Epithelial cell of proximal tubule (primary cell): Measurements from ENCODE around the gene ERF. TPM values are rescaled to one million over a fixed set of nuclear protein-coding genes. Genes with fewer than 3 reads are reported as not detected.

Experiments used
- DNase-seq: peaks from one replicate; pipeline ENCODE4 v3.0.0-alpha.2; 2011; ENCODE audit warnings: low read depth
- H3K4me3 ChIP-seq: 2 replicates; pipeline ENCODE4 v1.5.1; 2011; ENCODE audit warnings: low read depth, mild to moderate bottlenecking, low read length
- CTCF ChIP-seq: conservative IDR thresholded peaks from 2 replicates; pipeline ENCODE4 v1.5.1; 2012; ENCODE audit warnings: low read depth, mild to moderate bottlenecking, low read length
- total RNA-seq: library from RNA; depleted of rRNA; stranded (reverse); fragments of >200 nt; gene quantifications from 2 replicates; pipeline ENCODE4 v1.2.3, GENCODE V29; 2015

ERF gene
- total RNA-seq, 1 donor from 2014 or later: 36.3 TPM

- no peak for DNase-seq
- H3K4me3 ChIP-seq: peak overlapping the region; percentile 77
- TF ChIP-seq CTCF: no peak
Observed at GRCh38 chr19:42216653-42217519, 38.0 kb downstream of the ERF start.

- TF ChIP-seq CTCF: no peak
- no peak for DNase-seq
- no peak overlapping the region for H3K4me3 ChIP-seq
Observed at GRCh38 chr19:42214810-42215485, 40.0 kb downstream of the ERF start.

- TF ChIP-seq CTCF: no peak
- no peak overlapping the region for H3K4me3 ChIP-seq
- no peak for DNase-seq
Observed at GRCh38 chr19:42212886-42213285, 42.0 kb downstream of the ERF start.

- DNase-seq: no peak
- no peak overlapping the region for H3K4me3 ChIP-seq
- no peak for TF ChIP-seq CTCF
Observed at GRCh38 chr19:42208612-42209011, 46.3 kb downstream of the ERF start.

GRCh38 chr19:42207767-42208271 is 47.1 kb downstream of the ERF start:
- DNase-seq: no peak
- no peak for TF ChIP-seq CTCF
- no peak overlapping the region for H3K4me3 ChIP-seq

- H3K4me3 ChIP-seq: no peak overlapping the region
- no peak for TF ChIP-seq CTCF
- DNase-seq: no peak
Observed at GRCh38 chr19:42206871-42207755, 47.8 kb downstream of the ERF start.
